Gastrocnemius medialis (tissue), 4 donors: ENCODE results near the gene PCCA. TPM values are rescaled to one million over a fixed set of nuclear protein-coding genes. Genes with fewer than 3 reads are reported as not detected.

Experiments
- ATAC-seq, 2 donors: fragments of 150-250 bp; one replicate each; pipeline ENCODE4 v1.9.1; 2016
- DNase-seq, 2 donors: peaks; one replicate each; pipeline ENCODE4 v3.0.0-alpha.2; 2019
- H3K27ac ChIP-seq, 4 donors: fragments of 200-600 bp; sonication (generic); 1 replicate in 1 of 4; 2 replicates in 3 of 4; pipeline ENCODE4 v1.5.1; 2016 to 2018; ENCODE audit warnings: mild to moderate bottlenecking in 2 of 4, moderate library complexity in 1 of 4
- H3K27me3 ChIP-seq, 3 donors: fragments of 200-600 bp; sonication (generic) in 2 of 3; 1 replicate in 1 of 3; 2 replicates in 2 of 3; pipeline versions ENCODE4 v1.5.1 to v1.6.0; 2016 to 2019; ENCODE audit warnings: mild to moderate bottlenecking in 1 of 3, moderate library complexity in 1 of 3
- H3K36me3 ChIP-seq, 2 donors: fragments of 200-600 bp; sonication (generic) in 1 of 2; one replicate each; pipeline ENCODE4 v1.5.1; 2017 to 2018
- H3K4me1 ChIP-seq, 2 donors: fragments of 200-600 bp; sonication (generic) in 1 of 2; one replicate each; pipeline ENCODE4 v1.5.1; 2016 to 2017; ENCODE audit warnings: mild to moderate bottlenecking in 2 of 2
- H3K4me3 ChIP-seq, 4 donors: fragments of 200-600 bp; sonication (generic) in 3 of 4; 1 replicate in 1 of 4; 2 replicates in 3 of 4; pipeline ENCODE4 v1.5.1; 2016 to 2019; ENCODE audit warnings: mild to moderate bottlenecking in 2 of 4
- H3K9me3 ChIP-seq, 3 donors: fragments of 200-600 bp; sonication (generic) in 2 of 3; 1 replicate in 1 of 3; 2 replicates in 2 of 3; pipeline ENCODE4 v1.5.1; 2016 to 2019
- POLR2A ChIP-seq, 2 donors: fragments of 450-650 bp; IDR thresholded peaks; one replicate each; pipeline ENCODE4 v1.6.1; 2017; ENCODE audit warnings: antibody characterized with exemption in 2 of 2, mild to moderate bottlenecking in 2 of 2, moderate library complexity in 2 of 2
- in situ Hi-C, 4 donors: fragments of 200-750 bp; cut with MboI; loops; one replicate each; pipeline versions ENCODE4 v1.15.0 to v1.8.0; 2017; ENCODE audit warnings: low sequenced_read_pairs in 4 of 4
- intact Hi-C: fragments of 100-400 bp; cut with DNase I; formaldehyde crosslinking; loops from one replicate; pipeline ENCODE4 v1.15.1; 2023; ENCODE audit warnings: low total_unique reads
- total RNA-seq, 4 donors: library from RNA; depleted of rRNA; stranded (reverse); fragments of >200 nt; gene quantifications; one replicate each; pipeline versions ENCODE4 v1.1.0 to v1.2.3, GENCODE V29; 2016
- TF ChIP-seq, protein P1 (sequence below), 5 experiments: fragments of 450-650 bp in 3 of 5; fragments of 200-600 bp in 2 of 5; sonication (generic) in 2 of 5; IDR thresholded peaks in 4 of 5; conservative IDR thresholded peaks in 1 of 5; 1 replicate in 4 of 5; 2 replicates in 1 of 5; pipeline ENCODE4 v1.5.1; 2016 to 2019; ENCODE audit warnings: antibody characterized with exemption in 5 of 5, mild to moderate bottlenecking in 3 of 5, moderate library complexity in 3 of 5

PCCA gene
- total RNA-seq, 4 donors from 2014 or later: 7.5 to 19.5 (median 10.8) TPM

DNA sequence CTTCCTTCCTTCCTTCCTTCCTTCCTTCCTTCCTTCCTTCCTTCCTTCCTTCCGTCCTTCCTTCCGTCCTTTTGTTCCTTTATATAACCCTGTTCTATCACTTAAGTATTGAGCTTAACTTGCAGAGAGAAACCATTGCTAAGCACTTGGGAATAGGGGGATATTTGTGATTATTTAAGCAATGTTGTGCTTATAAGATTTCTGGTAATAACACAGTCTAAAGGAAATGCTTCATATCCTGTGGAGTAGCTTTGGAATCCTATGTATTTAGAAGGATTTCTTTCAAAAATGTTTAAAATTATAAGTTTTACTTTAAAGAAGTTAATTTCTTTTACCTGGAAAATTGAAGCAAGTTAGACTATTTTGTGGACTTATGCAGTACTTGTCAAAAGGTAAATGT lies 209.8 kb downstream of the PCCA start:
- in situ Hi-C loops: no loop called here
- H3K4me1 ChIP-seq: peaks cover 0 to 9% of the 10 kb centered on the region in 2 donors
- H3K36me3 ChIP-seq: no peaks in the 10 kb centered on the region
- no peak for ATAC-seq
- no peak for DNase-seq
- intact Hi-C loops: no loop called here
- H3K27me3 ChIP-seq: no peaks in the 10 kb centered on the region
- TF ChIP-seq POLR2A (IDR thresholded peaks at IDR 0.05): no peak
- TF ChIP-seq, protein P1, sequence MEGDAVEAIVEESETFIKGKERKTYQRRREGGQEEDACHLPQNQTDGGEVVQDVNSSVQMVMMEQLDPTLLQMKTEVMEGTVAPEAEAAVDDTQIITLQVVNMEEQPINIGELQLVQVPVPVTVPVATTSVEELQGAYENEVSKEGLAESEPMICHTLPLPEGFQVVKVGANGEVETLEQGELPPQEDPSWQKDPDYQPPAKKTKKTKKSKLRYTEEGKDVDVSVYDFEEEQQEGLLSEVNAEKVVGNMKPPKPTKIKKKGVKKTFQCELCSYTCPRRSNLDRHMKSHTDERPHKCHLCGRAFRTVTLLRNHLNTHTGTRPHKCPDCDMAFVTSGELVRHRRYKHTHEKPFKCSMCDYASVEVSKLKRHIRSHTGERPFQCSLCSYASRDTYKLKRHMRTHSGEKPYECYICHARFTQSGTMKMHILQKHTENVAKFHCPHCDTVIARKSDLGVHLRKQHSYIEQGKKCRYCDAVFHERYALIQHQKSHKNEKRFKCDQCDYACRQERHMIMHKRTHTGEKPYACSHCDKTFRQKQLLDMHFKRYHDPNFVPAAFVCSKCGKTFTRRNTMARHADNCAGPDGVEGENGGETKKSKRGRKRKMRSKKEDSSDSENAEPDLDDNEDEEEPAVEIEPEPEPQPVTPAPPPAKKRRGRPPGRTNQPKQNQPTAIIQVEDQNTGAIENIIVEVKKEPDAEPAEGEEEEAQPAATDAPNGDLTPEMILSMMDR (IDR thresholded peaks at IDR 0.05 in 4 of 5, conservative IDR thresholded peaks at IDR 0.05 in 1 of 5): no peak
- no peak overlapping the region for H3K4me3 ChIP-seq
- H3K27ac ChIP-seq: no peak overlapping the region
- no peaks in the 10 kb centered on the region for H3K9me3 ChIP-seq

DNA sequence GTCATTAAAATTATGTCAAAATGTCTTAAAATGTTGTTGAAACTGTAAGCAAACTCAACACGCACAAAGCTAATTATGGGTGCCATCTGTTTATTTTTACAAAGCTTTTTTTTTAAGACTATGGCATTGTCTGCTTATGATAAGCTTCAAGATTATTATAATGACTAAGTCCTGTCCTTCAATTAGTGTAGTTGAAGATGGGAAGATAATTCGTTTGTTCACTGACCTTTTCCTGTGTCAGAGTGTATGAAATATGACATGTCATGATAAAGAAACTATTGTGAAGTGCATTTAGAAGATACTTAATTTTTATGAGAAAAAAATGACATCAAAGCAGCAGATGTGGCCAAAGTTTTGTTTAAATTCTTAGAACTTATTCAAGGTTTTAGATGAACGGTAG lies 211.3 kb downstream of the PCCA start:
- no peaks in the 10 kb centered on the region for H3K36me3 ChIP-seq
- DNase-seq: no peak
- no peak overlapping the region for H3K27ac ChIP-seq
- no peak for ATAC-seq
- TF ChIP-seq, protein P1 (IDR thresholded peaks at IDR 0.05 in 4 of 5, conservative IDR thresholded peaks at IDR 0.05 in 1 of 5): no peak
- TF ChIP-seq POLR2A (IDR thresholded peaks at IDR 0.05): no peak
- no peak overlapping the region for H3K4me3 ChIP-seq
- no peaks in the 10 kb centered on the region for H3K9me3 ChIP-seq
- in situ Hi-C loops (no loop called here), intact Hi-C loops (no loop called here)
- peaks cover 0 to 9% of the 10 kb centered on the region in 2 donors for H3K4me1 ChIP-seq
- H3K27me3 ChIP-seq: no peaks in the 10 kb centered on the region

DNA sequence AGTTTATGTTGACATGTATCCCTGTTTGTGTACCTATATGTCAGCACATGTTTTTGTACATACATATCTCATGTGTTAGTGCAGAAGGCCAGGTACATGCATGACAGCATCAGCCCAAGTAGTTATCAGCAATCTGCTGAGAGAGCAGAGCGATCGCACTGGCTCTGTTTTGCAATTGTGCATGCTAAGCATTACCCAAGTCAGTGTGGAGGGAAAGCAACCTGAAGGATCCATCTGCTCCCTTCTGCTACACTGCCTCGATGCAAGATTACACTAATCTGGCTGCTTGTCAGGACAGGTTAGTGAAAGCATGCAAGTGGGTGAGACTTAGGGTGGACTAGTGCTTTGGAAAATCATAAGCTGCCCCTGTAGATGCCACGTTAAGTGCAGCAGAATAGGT lies 211.8 kb downstream of the PCCA start:
- Histone ChIP-seq H3K4me1 (peaks cover 0 to 9% of the 10 kb centered on the region in 2 donors), H3K4me3 (no peak overlapping the region), H3K9me3 (no peaks in the 10 kb centered on the region), H3K27me3 (no peaks in the 10 kb centered on the region), H3K36me3 (no peaks in the 10 kb centered on the region), H3K27ac (no peak overlapping the region)
- DNase-seq: no peak
- intact Hi-C loops (no loop called here), in situ Hi-C loops (no loop called here)
- no peak for ATAC-seq
- TF ChIP-seq POLR2A (IDR thresholded peaks at IDR 0.05): no peak
- TF ChIP-seq, protein P1 (IDR thresholded peaks at IDR 0.05 in 4 of 5, conservative IDR thresholded peaks at IDR 0.05 in 1 of 5): no peak

DNA sequence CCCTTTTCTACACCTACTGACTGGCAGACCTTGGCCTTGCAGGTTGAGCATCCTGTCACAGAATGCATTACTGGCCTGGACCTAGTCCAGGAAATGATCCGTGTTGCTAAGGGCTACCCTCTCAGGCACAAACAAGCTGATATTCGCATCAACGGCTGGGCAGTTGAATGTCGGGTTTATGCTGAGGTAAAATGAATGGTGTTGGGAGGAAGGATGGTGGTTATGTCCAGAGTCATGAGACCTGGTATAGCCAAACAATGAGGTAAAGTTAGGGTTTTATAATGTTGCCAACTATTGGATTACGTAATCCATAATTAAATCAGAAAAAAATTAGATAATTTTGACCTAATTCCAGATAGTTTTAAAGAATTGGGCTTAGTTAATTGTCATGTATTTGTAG lies 212.5 kb downstream of the PCCA start:
- Histone ChIP-seq H3K4me1 (peaks cover 0 to 9% of the 10 kb centered on the region in 2 donors), H3K27me3 (no peaks in the 10 kb centered on the region), H3K36me3 (no peaks in the 10 kb centered on the region), H3K9me3 (no peaks in the 10 kb centered on the region), H3K4me3 (no peak overlapping the region), H3K27ac (no peak overlapping the region)
- TF ChIP-seq, protein P1 (IDR thresholded peaks at IDR 0.05 in 4 of 5, conservative IDR thresholded peaks at IDR 0.05 in 1 of 5): no peak
- ATAC-seq: no peak
- no peak for DNase-seq
- in situ Hi-C loops (no loop called here), intact Hi-C loops (no loop called here)

DNA sequence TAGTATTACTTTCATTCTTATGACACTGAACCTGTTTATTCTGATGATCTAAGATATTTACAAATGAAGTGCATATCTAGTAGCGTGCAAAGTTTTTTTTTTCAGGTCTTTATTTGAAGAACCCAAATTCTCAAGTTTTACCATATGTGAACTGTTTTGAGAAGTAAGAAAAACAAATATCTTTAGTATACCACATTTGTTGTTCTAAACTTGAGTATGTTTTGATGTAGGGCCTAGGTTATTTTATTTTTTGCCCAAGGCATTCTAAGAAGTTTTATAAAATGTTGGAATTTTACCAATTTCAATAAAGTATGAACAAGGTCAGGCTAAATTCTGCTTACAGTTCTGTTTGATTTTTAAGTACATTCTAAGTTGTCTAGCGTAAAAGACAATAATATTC lies 213.5 kb downstream of the PCCA start:
- ATAC-seq (no peak), DNase-seq (no peak)
- Histone ChIP-seq H3K4me1 (peaks cover 0 to 2% of the 10 kb centered on the region in 2 donors), H3K9me3 (no peaks in the 10 kb centered on the region), H3K4me3 (no peak overlapping the region), H3K27ac (no peak overlapping the region), H3K27me3 (no peaks in the 10 kb centered on the region), H3K36me3 (no peaks in the 10 kb centered on the region)
- in situ Hi-C loops (no loop called here), intact Hi-C loops (no loop called here)
- TF ChIP-seq, protein P1 (IDR thresholded peaks at IDR 0.05 in 4 of 5, conservative IDR thresholded peaks at IDR 0.05 in 1 of 5): no peak
- TF ChIP-seq POLR2A (IDR thresholded peaks at IDR 0.05): no peak
